Stimulated activated CD8-positive, alpha-beta memory T cell treated with anti-CD3 and anti-CD28 coated beads, Interleukin-2, amount 100 ng/mL, for 48 hours (primary cell): ENCODE results near the gene RHOJ.

ENCODE experiments used
- DNase-seq, 2 donors: peaks; one replicate each; pipeline ENCODE4 v3.0.0-alpha.2; 2020; ENCODE audit warnings: low read depth in 2 of 2

RHOJ gene

GRCh38 chr14:63205866-63206265 is 1.6 kb downstream of the RHOJ start:
- no peak for DNase-seq

GRCh38 chr14:63209160-63209559 is 4.9 kb downstream of the RHOJ start:
- DNase-seq: no peak

GRCh38 chr14:63210812-63211211 is 6.6 kb downstream of the RHOJ start:
- no peak for DNase-seq

- DNase-seq: no peak
Measured at GRCh38 chr14:63212209-63212608, 8.0 kb downstream of the RHOJ start.

- DNase-seq: no peak
Measured at GRCh38 chr14:63212776-63213500, 8.7 kb downstream of the RHOJ start.

GRCh38 chr14:63214417-63215196 is 10.4 kb downstream of the RHOJ start:
- no peak for DNase-seq

GRCh38 chr14:63220526-63220925 is 16.3 kb downstream of the RHOJ start:
- DNase-seq: no peak

GRCh38 chr14:63223596-63223995 is 19.4 kb downstream of the RHOJ start:
- no peak for DNase-seq

GRCh38 chr14:63224196-63224595 is 20.0 kb downstream of the RHOJ start:
- no peak for DNase-seq

GRCh38 chr14:63228217-63228616 is 24.0 kb downstream of the RHOJ start:
- DNase-seq: no peak

- DNase-seq: no peak
Measured at GRCh38 chr14:63229330-63230059, 25.3 kb downstream of the RHOJ start.

GRCh38 chr14:63231766-63232165 is 27.5 kb downstream of the RHOJ start:
- DNase-seq: no peak

- no peak for DNase-seq
Measured at GRCh38 chr14:63237791-63238190, 33.5 kb downstream of the RHOJ start.

- DNase-seq: no peak
Measured at GRCh38 chr14:63240221-63240620, 36.0 kb downstream of the RHOJ start.

GRCh38 chr14:63241096-63241495 is 36.9 kb downstream of the RHOJ start:
- no peak for DNase-seq

- DNase-seq: no peak
Measured at GRCh38 chr14:63243646-63244045, 39.4 kb downstream of the RHOJ start.

GRCh38 chr14:63245893-63246292 is 41.6 kb downstream of the RHOJ start:
- no peak for DNase-seq

GRCh38 chr14:63248211-63248610 is 44.0 kb downstream of the RHOJ start:
- DNase-seq: no peak

- DNase-seq: no peak
Measured at GRCh38 chr14:63249092-63249491, 44.8 kb downstream of the RHOJ start.

- DNase-seq: no peak
Measured at GRCh38 chr14:63257299-63257698, 53.1 kb downstream of the RHOJ start.

GRCh38 chr14:63262446-63262845 is 58.2 kb downstream of the RHOJ start:
- no peak for DNase-seq

GRCh38 chr14:63266106-63266505 is 61.9 kb downstream of the RHOJ start:
- DNase-seq: no peak

GRCh38 chr14:63267171-63267570 is 62.9 kb downstream of the RHOJ start:
- no peak for DNase-seq
